IMR-90 (cell line): ENCODE data around the gene ELMO1. TPM values are rescaled to one million over a fixed set of nuclear protein-coding genes. Genes with fewer than 3 reads are reported as not detected.

Source experiments
- ATAC-seq: fragments of 200-7000 bp; cut with Tn5 transposase; 2 replicates; pipeline ENCODE4 v1.9.1; 2020; ENCODE audit warnings: low read depth, mild to moderate bottlenecking, moderate library complexity
- BruUV-seq: library from RNA; stranded (reverse); fragments of 400-500 nt; replicated peaks from 2 replicates; lab custom pipeline; 2021; lab: Mats Ljungman, UMichigan
- CTCF ChIA-PET: fragments of 300-600 bp; formaldehyde crosslinking; extraction: SDS; loops from one replicate; lab custom pipeline; 2021; ENCODE audit warnings: antibody characterized with exemption; lab: Yijun Ruan, JAX
- POLR2A ChIA-PET: fragments of 300-600 bp; sonication (Branson Sonifier 250); formaldehyde crosslinking; loops from one replicate; lab custom pipeline; 2022; ENCODE audit warnings: antibody characterized with exemption; ENCODE audit not compliant: unreplicated experiment; lab: Charles Lee
- DNase-seq: peaks from one replicate; pipeline ENCODE4 v3.0.0; 2013
- H2AFZ ChIP-seq: replicated peaks from 2 replicates; pipeline ENCODE3; 2013; ENCODE audit warnings: low read length, mild to moderate bottlenecking; ENCODE audit not compliant: poor library complexity
- H2AK5ac ChIP-seq: 2 replicates; pipeline ENCODE4 v1.6.1; 2013; ENCODE audit warnings: low read depth, low read length, inconsistent platforms
- H2AK9ac ChIP-seq: replicated peaks from 2 replicates; pipeline ENCODE3; 2013; ENCODE audit warnings: mild to moderate bottlenecking, low read depth, low read length, moderate library complexity; ENCODE audit not compliant: poor library complexity
- H2BK120ac ChIP-seq: 2 replicates; pipeline ENCODE4 v1.6.1; 2013; ENCODE audit warnings: low read depth, low read length, inconsistent platforms
- H2BK15ac ChIP-seq: 3 replicates; pipeline ENCODE4 v1.6.1; 2013; ENCODE audit warnings: low read depth, low read length, inconsistent platforms
- H2BK20ac ChIP-seq: 2 replicates; pipeline ENCODE4 v1.6.1; 2013; ENCODE audit warnings: low read depth, mild to moderate bottlenecking, inconsistent platforms, low read length, moderate library complexity
- H2BK5ac ChIP-seq: 2 replicates; pipeline ENCODE4 v1.6.1; 2013; ENCODE audit warnings: mild to moderate bottlenecking, low read depth, low read length, inconsistent platforms; ENCODE audit not compliant: poor library complexity, severe bottlenecking
- H3K14ac ChIP-seq: replicated peaks from 2 replicates; pipeline ENCODE4 v1.6.1; 2013; ENCODE audit warnings: low read depth, low read length, inconsistent platforms
- H3K18ac ChIP-seq: 2 replicates; pipeline ENCODE4 v1.6.1; 2013; ENCODE audit warnings: low read depth, low read length, control low read depth
- H3K23ac ChIP-seq: 2 replicates; pipeline ENCODE4 v1.6.1; 2013; ENCODE audit warnings: low read depth, low read length, inconsistent platforms
- H3K27ac ChIP-seq: 2 replicates; pipeline ENCODE4 v1.5.1; 2013; ENCODE audit warnings: mild to moderate bottlenecking, control low read depth, low read length; ENCODE audit not compliant: insufficient read depth
- H3K27me3 ChIP-seq: 2 replicates; pipeline ENCODE4 v1.6.1; 2013; ENCODE audit warnings: low read length; ENCODE audit not compliant: control insufficient read depth, insufficient read depth
- H3K36me3 ChIP-seq: 2 replicates; pipeline ENCODE4 v1.6.1; 2013; ENCODE audit warnings: low read length, mixed read lengths; ENCODE audit not compliant: control insufficient read depth, insufficient read depth
- H3K4ac ChIP-seq: 2 replicates; pipeline ENCODE4 v1.6.1; 2013; ENCODE audit warnings: low read depth, low read length, inconsistent platforms
- H3K4me1 ChIP-seq: 2 replicates; pipeline ENCODE4 v1.6.1; 2013; ENCODE audit warnings: low read length, mixed read lengths; ENCODE audit not compliant: control insufficient read depth, insufficient read depth
- H3K4me2 ChIP-seq: 2 replicates; pipeline ENCODE4 v1.6.1; 2013; ENCODE audit warnings: low read depth, mild to moderate bottlenecking, control low read depth, low read length, moderate library complexity
- H3K4me3 ChIP-seq: 2 replicates; pipeline ENCODE4 v1.5.1; 2013; ENCODE audit warnings: low read depth, mild to moderate bottlenecking, control low read depth, low read length, moderate library complexity; ENCODE audit not compliant: insufficient read depth
- H3K56ac ChIP-seq: 2 replicates; pipeline ENCODE4 v1.6.1; 2013; ENCODE audit warnings: low read length, inconsistent platforms; ENCODE audit not compliant: insufficient read depth; ENCODE audit errors: extremely low read depth
- H3K79me1 ChIP-seq, 2 experiments: 2 replicates each; pipeline ENCODE4 v1.6.1; 2013; ENCODE audit warnings: low read length in 2 of 2, inconsistent platforms in 1 of 2, low read depth in 1 of 2
- H3K9ac ChIP-seq: 2 replicates; pipeline ENCODE4 v1.6.1; 2013; ENCODE audit warnings: low read depth, low read length, control low read depth
- H3K9me1 ChIP-seq: 2 replicates; pipeline ENCODE4 v1.6.1; 2013; ENCODE audit warnings: low read length, inconsistent platforms; ENCODE audit not compliant: insufficient read depth
- H3K9me3 ChIP-seq: 2 replicates; pipeline ENCODE4 v1.6.1; 2013; ENCODE audit warnings: low read length; ENCODE audit not compliant: control insufficient read depth, insufficient read depth
- H4K20me1 ChIP-seq: 2 replicates; pipeline ENCODE4 v1.6.1; 2013; ENCODE audit warnings: low read length, inconsistent platforms; ENCODE audit not compliant: insufficient read depth
- H4K5ac ChIP-seq: 2 replicates; pipeline ENCODE4 v1.6.1; 2013; ENCODE audit warnings: mild to moderate bottlenecking, low read depth, low read length, control low read depth
- H4K8ac ChIP-seq, 2 experiments: 2 replicates each; pipeline ENCODE4 v1.6.1; 2013; ENCODE audit warnings: low read depth in 2 of 2, low read length in 2 of 2, control low read depth in 1 of 2, inconsistent platforms in 1 of 2
- H4K91ac ChIP-seq: 2 replicates; pipeline ENCODE4 v1.6.1; 2013; ENCODE audit warnings: low read depth, low read length, inconsistent platforms; ENCODE audit not compliant: insufficient read depth
- BHLHE40 ChIP-seq: fragments of 150-350 bp; IDR thresholded peaks from 2 replicates; pipeline ENCODE4 v1.6.1; 2016; ENCODE audit warnings: mild to moderate bottlenecking, low read depth, low read length
- CEBPB ChIP-seq: IDR thresholded peaks from 2 replicates; pipeline ENCODE4 v1.6.1; 2012; ENCODE audit warnings: low read depth, low read length, improper control_type of control experiment
- CHD1 ChIP-seq: IDR thresholded peaks from 2 replicates; pipeline ENCODE4 v1.6.1; 2012; ENCODE audit warnings: low read depth, low read length, improper control_type of control experiment
- CTCF ChIP-seq: conservative IDR thresholded peaks from 2 replicates; pipeline ENCODE4 v1.5.1; 2012; ENCODE audit warnings: mild to moderate bottlenecking, low read depth, low read length, improper control_type of control experiment
- ELK1 ChIP-seq: fragments of 150-350 bp; IDR thresholded peaks from 2 replicates; pipeline ENCODE4 v1.6.1; 2016; ENCODE audit warnings: low read depth, mild to moderate bottlenecking, low read length, moderate library complexity, borderline replicate concordance
- FOS ChIP-seq: fragments of 150-350 bp; IDR thresholded peaks from 2 replicates; pipeline ENCODE4 v1.6.1; 2016; ENCODE audit warnings: low read depth, low read length
- MAFK ChIP-seq: IDR thresholded peaks from 2 replicates; pipeline ENCODE4 v1.6.1; 2012; ENCODE audit warnings: low read depth, low read length, improper control_type of control experiment
- MAZ ChIP-seq: IDR thresholded peaks from 2 replicates; pipeline ENCODE4 v1.6.1; 2012; ENCODE audit warnings: low read depth, mild to moderate bottlenecking, low read length, improper control_type of control experiment, moderate library complexity, borderline replicate concordance
- MXI1 ChIP-seq: IDR thresholded peaks from 2 replicates; pipeline ENCODE4 v1.6.1; 2012; ENCODE audit warnings: low read depth, mild to moderate bottlenecking, low read length, moderate library complexity, borderline replicate concordance
- NFE2L2 ChIP-seq: fragments of 150-350 bp; IDR thresholded peaks from 2 replicates; pipeline ENCODE4 v1.6.1; 2016; ENCODE audit warnings: low read depth, mild to moderate bottlenecking, low read length
- POLR2A ChIP-seq: IDR thresholded peaks from 2 replicates; pipeline ENCODE4 v1.6.1; 2012; ENCODE audit warnings: mild to moderate bottlenecking, low read depth, low read length
- RAD21 ChIP-seq: IDR thresholded peaks from 2 replicates; pipeline ENCODE4 v1.6.1; 2012; ENCODE audit warnings: low read length, improper control_type of control experiment
- RCOR1 ChIP-seq: IDR thresholded peaks from 2 replicates; pipeline ENCODE4 v1.6.1; 2012; ENCODE audit warnings: mild to moderate bottlenecking, low read length, improper control_type of control experiment; ENCODE audit not compliant: insufficient replicate concordance
- RFX5 ChIP-seq: IDR thresholded peaks from 2 replicates; pipeline ENCODE4 v1.8.0; 2012; ENCODE audit warnings: low read depth, mild to moderate bottlenecking, low read length, moderate library complexity
- SMC3 ChIP-seq: fragments of 150-350 bp; IDR thresholded peaks from 2 replicates; pipeline ENCODE4 v1.6.1; 2016; ENCODE audit warnings: low read depth, mild to moderate bottlenecking, antibody characterized with exemption, low read length, moderate library complexity
- USF2 ChIP-seq: fragments of 150-350 bp; IDR thresholded peaks from 2 replicates; pipeline ENCODE4 v1.6.1; 2017; ENCODE audit warnings: mild to moderate bottlenecking, antibody characterized with exemption, low read length, low read depth
- WGBS, 2 experiments: methylation state at CpG; one replicate each; pipeline versions ENCODE4 v1.1.5 to v1.1.7; 2013; ENCODE audit warnings: missing lambda C conversion rate in 2 of 2; ENCODE audit not compliant: insufficient read length in 1 of 2; ENCODE audit errors: extremely low coverage in 2 of 2; 5-methylcytosine and 5-hydroxymethylcytosine counted together
- dilution Hi-C: fragments of 300-500 bp; cut with HindIII; formaldehyde crosslinking; loops from one replicate; pipeline ENCODE4 v1.14.3; 2018; ENCODE audit warnings: low sequenced_read_pairs; ENCODE audit not compliant: unreplicated experiment
- in situ Hi-C: fragments of 300-500 bp; cut with MboI; formaldehyde crosslinking; loops from 3 replicates; pipeline ENCODE4 v1.14.3; 2019; ENCODE audit warnings: low sequenced_read_pairs, inconsistent platforms, mixed read lengths
- intact Hi-C: fragments of 100-400 bp; cut with micrococcal nuclease; formaldehyde crosslinking; loops from 2 replicates; pipeline ENCODE4 v1.10.0; 2022
- polyA plus RNA-seq, 3 experiments: library from polyadenylated mRNA; depleted of rRNA; stranded (reverse); fragments of >200 nt; gene quantifications; 2 replicates each; pipeline ENCODE4 v1.2.3, GENCODE V29; 2012; ENCODE audit warnings: low replicate concordance in 1 of 3
- total RNA-seq: library from RNA; depleted of rRNA; stranded (reverse); fragments of >200 nt; gene quantifications from 2 replicates; pipeline ENCODE4 v1.2.3, GENCODE V29; 2012

ELMO1 gene
- total and polyA plus RNA-seq, 2 of the 4 experiments (the other 2 are of a cell fraction), result 0.03 TPM; not detected in 1

- Histone ChIP-seq H3K9ac (no peak overlapping the region), H2BK5ac (no peak overlapping the region), H3K27me3 (peaks cover 2% of the 10 kb centered on the region; the same call in 1 of the 2 replicates), H2BK15ac (no peak overlapping the region), H4K8ac (no peak overlapping the region), H2AK9ac (no peak overlapping the region), H2BK20ac (no peak overlapping the region), H3K79me1 (no peaks in the 10 kb centered on the region), H4K20me1 (no peaks in the 10 kb centered on the region), H3K18ac (no peak overlapping the region), H3K36me3 (no peaks in the 10 kb centered on the region), H4K91ac (no peak overlapping the region), H2AK5ac (no peak overlapping the region), H3K4ac (no peak overlapping the region), H4K5ac (no peak overlapping the region), H2BK120ac (no peak overlapping the region), H3K14ac (no peak overlapping the region), H3K4me1 (no peaks in the 10 kb centered on the region), H3K9me1 (no peaks in the 10 kb centered on the region), H3K4me3 (no peak overlapping the region), H3K27ac (no peak overlapping the region), H3K9me3 (no peaks in the 10 kb centered on the region), H3K4me2 (no peak overlapping the region), H2AFZ (no peak overlapping the region), H3K56ac (no peak overlapping the region), H3K23ac (no peak overlapping the region)
- ChIA-PET CTCF (interaction anchor here (1.0 kb wide), 1 partner anchor 204 kb away, joined by 4 read pairs; no protein-coding TSS in a partner anchor), POLR2A (no interaction called here)
- no peak for TF ChIP-seq MAFK
- TF ChIP-seq RAD21, result no peak
- no peak for TF ChIP-seq USF2
- no peak for TF ChIP-seq CTCF
- no peak for TF ChIP-seq NFE2L2
- TF ChIP-seq MXI1, result no peak
- no peak for TF ChIP-seq RFX5
- no peak for TF ChIP-seq CEBPB
- no peak for TF ChIP-seq BHLHE40
- TF ChIP-seq ELK1, result no peak
- TF ChIP-seq CHD1, result no peak
- no peak for TF ChIP-seq POLR2A
- no peak for TF ChIP-seq RCOR1
- no peak for TF ChIP-seq FOS
- TF ChIP-seq SMC3, result no peak
- no peak for TF ChIP-seq MAZ
- dilution Hi-C loops (no loop called here), intact Hi-C loops (no loop called here), in situ Hi-C loops (no loop called here)
- DNase-seq (no peak), ATAC-seq (no peak)
- 83% methylated on average over 1 of the region's 2 CpGs; no CpG with 5 or more reads in 1 of the 2 experiments for whole genome bisulfite sequencing, 2 experiments
- BruUV-seq, result no TSS peak
Observed at GRCh38 chr7:36978461-36978860, 470.2 kb downstream of the ELMO1 start.
